NK-92 treated with Interleukin-12 subunit alpha and Interleukin-12 subunit beta, amount 100 ng/mL, for 24 hours (cell line): ENCODE data around the gene SORCS1.

Source experiments
- DNase-seq: peaks from one replicate; lab custom pipeline; 2025; lab: John Stamatoyannopoulos, UW

SORCS1 gene

DNA sequence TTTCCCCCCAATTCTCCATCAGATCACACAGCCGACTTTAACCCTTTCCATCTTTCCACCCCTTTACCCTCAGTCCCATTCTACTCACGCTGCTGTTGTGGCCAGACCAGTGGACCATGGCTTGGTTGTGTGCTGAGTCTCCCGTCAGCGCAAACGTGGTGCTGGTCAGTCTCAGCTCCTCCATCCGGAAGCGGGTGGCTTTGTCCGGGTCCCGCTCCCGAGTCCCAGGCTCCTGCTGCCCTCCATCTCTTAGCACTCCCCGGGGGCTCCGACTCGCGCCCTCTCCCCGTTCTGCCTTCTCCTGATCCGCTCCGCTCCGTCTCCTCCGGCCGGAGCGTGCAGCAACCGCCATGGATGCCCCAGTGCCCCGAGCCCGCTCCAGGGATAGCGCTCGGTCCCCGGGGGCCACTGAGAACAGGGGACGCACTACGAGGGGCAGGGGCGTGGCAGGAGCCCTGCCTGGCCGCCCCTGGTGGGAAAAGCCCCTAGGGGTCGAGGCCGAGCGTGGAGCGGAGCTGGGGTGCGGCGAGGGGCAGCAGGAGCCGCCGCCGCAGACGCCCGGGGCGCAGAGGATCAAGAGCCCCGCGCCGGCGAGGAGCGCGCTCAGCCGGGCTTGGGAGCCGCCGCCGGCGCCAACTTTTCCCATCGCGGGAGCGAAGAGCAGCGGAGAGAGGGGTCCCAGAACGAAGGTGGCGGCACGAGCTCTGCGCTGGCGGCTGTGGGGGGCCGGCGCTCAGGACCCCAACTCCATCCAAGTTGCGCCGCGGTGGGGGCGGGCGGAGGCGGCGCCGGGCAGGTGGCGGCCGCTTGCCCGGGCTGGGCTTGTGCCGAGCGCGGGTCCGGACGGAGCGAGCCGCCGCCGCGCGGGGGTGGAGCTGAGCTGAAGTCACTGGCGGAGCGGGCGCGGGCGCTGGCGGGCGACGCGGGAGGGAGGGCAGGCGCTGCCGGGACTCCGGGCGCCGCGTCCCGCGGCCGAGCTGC lies at the start of gene SORCS1:
TSS of gene SORCS1 (minus strand) at position 826 of the 981 bp plus-strand sequence.
- DNase-seq = no peak

DNA sequence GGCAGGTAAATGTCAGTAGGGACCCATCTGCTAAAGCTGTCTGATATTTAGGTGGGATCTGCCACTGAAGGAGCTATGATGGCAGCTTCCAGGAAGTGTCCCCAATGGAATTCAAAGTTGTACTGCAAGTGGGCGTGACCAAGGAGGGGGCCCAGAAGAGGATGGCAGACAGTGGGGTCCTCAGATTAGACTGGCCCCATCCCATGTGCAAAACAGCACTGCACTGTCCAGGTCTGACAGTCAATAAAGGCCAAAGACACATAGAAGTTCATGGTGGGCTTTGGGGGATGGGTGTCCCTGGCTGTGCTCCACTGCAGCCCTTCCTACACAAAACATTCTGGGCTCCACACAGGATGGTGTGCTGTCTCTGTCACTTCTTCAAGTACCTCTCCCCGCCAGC lies 49.8 kb upstream of the SORCS1 start:
- no peak for DNase-seq

DNA sequence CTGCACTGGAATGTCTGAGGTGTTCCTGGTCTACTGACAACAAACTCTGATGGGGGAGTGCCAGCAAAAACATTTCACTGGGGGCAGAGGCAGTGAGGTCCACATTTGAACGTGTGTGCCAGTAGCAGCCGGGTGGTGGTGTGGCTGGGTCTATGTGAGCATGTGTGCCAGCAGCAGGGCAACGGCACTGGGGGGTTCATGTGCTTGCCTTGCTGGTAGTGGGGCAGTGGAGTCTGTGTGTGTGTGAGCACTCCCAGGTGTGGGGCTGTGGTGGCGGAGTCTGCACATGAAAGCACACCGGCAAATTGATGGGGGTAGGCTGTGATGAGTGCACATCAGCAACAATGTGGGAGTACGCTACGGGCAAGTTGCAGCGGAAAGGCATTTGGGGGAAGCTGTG lies 49.4 kb upstream of the SORCS1 start:
- no peak for DNase-seq

DNA sequence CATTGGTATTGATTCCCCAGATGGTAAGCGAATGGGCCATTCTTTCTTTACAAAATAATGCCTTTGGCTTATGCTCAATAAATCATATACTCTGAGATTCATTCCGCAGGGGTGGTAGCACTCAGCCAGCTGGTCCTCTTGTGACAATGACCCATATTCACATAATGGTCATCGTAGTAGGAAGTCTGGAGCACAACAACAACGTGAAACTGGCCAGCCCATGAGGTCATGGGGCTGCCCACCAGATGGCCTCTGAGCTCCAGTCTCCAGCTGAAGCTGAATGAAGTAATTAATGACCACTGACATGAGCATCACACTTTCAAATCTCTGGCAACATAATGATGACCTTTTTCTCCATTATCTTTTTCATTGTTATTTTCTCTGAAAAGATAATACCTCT lies 42.3 kb upstream of the SORCS1 start:
- no peak for DNase-seq

DNA sequence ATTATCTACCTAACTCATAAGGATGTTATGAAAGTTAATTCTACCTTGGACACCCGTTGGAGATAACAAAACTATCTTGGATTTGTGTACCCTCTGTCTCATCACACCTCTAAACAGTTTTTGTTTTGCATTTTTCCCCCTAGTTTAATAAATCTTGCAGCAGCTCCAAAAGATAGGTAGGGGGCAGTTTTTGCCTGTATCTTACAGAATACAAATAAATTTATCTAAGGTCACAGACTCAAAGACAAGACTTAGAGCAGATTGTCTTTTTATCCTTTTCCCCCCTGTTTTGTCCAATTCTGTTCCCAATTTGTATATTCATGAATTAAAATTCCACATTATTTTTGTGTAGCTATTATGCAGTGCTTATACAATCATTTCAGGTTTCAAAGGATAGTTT lies 5.0 kb upstream of the SORCS1 start:
- no peak for DNase-seq

DNA sequence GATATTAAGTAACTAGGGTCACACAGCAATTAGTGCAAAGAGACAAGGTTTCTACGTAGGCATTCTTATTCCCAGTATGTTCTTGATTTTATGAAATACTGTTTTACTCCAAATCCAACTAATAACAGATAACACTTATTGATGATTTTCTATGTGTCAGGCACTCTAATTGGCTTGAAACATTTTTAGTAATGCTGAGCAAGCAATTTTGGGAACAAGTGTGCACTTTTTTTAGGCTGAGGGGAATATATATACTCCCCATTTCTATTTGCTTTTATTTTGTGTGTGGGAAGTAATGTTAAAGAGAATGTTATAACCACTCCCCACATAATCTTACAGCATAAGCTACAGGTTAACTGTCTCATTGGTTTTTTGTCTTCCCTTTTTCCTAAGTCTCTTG lies 4.2 kb upstream of the SORCS1 start:
- DNase-seq = no peak

DNA sequence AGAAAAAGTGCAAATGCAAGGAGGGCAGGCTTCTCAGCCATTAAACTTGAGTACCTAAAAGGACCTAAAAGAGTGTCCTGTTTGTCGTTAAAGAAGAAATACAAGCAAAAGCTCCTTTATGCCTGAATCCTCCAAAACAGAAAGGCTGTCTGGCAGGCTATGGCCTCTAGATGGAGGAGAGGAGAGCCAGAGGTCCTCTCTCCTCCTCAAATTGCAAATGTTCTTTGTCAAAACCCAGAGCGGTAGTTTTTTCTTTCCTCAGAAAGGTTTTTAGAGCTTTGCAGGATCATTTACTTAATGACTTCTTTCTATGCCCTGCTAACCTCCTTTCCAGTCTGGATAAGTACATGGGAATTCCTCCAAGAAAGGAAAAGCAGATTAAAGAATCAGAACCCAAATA lies 1.9 kb upstream of the SORCS1 start:
- no peak for DNase-seq

DNA sequence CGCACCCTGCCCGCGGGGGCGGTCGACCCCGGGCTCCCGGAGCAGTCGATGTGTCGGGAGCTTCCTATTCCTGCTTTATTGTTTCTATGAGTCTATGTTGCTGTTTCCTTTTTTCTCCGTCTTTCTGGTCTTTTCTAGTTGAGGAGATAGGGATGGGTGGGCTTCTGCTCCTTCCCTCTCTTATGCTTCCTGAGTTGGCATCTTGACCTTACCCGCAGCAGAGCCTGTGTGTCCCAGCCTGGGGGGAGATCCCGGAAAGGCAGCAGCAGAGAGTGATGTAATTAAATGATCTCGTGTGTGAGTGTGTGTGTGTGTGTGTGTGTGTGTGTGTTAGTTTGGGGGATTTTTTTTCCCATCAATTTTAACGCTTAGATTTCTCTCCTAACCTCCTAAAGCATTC lies 486 bp upstream of the SORCS1 start:
- no peak for DNase-seq

DNA sequence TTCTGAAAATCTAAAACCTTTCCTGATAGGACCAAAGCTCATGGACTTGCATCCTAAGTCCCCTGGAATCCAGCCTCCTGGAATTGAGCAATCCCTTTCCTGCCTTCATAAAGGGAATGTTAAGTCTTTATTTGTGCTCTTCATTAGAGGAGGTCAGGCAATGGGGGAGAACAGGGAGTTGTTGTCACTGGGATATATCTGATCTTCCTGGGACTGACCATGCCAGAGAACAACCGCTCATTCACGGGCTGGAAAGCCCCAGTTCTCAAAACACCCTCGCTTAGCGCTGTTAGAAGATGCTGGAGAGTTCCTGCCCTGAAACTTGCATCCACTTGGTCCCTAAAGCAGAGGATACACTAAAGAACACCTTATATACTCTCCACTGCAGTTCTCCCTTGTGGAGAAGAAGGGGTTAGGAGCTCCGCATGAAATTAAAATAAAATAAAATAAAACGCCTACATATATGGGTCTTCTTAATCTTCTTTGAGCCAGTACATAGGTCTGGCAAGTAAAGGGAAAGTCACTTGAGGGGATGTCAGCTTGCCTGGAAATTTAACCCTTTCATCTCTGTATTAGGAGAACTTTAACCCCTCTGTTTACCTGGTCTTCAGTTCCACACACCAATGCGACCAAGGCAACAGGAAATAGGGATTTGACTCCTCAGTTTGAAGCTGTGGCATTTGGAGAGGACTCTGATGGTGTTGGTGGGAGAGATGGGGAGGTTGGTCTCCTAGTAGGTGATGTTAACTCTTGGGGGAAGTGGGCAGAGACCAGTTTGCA lies 1.2 kb downstream of the SORCS1 start:
- DNase-seq = no peak

DNA sequence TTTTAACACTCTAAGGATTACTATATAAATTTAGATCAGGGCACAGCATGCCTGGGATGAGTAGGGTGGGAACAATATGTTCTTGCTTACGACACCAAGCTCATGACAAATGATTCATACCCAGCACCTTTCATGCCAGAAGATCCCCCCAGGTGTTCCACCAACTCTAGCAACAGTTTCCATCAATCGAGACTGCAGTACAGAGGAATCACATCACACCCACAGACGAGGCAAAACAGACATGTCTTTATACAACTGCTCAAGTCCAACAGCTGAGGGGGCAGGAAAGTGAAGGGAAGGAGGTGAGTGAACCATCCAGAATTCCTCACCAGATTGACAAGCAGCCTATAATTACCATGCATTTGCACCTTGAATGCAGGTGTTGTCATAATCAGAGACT lies 3.6 kb downstream of the SORCS1 start:
- DNase-seq = no peak

DNA sequence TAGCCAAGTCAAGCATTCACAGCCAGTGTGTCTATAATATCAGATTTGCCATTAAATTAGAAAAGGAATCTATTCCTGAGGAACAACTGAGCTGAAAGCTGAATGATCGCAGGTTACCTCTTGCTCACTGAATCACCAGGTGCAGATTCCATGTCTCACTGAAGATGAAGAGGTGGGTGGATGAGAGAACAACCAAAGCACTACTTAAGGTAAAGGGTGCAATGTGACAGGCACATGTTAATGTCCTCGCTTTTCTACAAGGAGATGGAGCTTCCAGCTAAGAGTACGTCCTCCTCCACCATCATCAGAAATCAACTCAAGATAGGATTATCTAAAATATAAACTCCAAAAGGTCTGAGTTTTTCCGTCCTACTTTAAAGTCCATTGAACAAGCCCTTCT lies 4.6 kb downstream of the SORCS1 start:
- no peak for DNase-seq

DNA sequence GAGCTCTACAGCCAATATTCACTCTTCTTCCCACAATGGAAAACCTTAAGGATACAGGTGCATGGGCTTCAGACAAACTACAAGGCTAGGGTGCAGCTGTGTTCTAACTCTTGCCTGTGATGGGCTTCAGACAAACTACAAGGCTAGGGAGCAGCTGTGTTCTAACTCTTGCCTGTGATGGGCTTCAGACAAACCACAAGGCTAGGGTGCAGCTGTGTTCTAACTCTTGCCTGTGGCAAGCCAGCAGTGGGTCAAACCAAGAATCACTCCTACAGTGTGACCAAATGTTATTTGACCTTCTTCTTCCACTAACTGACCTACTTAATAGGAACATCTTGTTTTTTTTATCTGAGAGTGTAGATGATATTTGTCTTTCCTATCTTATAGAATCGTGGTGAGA lies 7.4 kb downstream of the SORCS1 start:
- DNase-seq = no peak

DNA sequence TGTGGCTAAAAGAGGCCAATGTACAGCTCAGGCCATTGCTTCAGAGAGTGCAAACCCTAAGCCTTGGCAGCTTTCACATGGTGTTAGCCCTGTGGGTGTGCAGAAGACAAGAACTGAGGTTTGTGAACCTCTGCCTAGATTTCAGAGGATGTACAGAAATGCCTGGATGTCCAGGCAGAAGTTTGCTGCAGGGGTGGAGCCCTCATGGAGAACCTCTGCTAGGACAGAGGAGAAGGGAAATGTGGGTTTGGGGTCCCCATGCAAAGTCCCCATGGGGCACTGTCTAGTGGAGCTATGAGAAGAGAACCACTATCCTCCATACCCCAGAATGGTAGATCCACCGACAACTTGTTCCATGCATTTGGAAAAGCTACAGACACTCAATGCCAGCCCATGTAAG lies 12.4 kb downstream of the SORCS1 start:
- DNase-seq = no peak

DNA sequence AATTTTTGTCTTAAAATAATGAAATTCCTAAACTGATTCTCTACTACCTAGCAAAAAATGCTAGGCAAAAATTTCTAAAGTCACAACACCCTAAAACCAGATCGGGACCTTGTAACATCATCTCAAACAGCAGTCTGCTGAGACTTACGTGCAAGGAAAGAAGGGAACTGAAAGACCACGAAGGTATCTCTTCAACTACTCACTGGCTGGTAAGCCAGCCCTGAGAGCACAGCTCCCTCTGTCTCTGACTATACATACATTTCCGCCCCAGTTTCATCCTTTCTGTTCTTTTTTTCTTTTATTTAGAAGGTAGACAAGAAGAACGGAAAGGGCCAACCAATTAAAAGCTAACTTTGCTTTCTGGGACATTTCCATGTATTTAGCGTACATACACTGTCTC lies 15.6 kb downstream of the SORCS1 start:
- DNase-seq = no peak

DNA sequence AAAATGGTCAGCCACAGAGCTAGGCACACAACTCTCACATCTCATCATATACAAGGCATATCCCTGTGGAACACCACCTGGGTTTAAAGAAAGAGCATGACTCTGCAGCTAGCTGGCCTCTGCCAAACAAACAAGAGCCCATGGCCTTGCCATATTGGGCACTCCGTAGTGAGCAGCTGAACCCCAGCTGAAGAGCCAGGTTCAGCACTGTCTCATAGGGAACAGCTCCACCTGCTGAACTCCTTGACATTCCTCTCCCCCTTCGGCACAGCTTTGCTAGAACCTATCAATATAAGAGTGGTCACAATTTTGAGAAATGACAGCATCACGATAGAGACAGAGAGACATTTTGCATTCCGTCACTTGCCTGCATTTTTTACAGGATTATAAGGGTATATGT lies 20.0 kb downstream of the SORCS1 start:
- DNase-seq = no peak

DNA sequence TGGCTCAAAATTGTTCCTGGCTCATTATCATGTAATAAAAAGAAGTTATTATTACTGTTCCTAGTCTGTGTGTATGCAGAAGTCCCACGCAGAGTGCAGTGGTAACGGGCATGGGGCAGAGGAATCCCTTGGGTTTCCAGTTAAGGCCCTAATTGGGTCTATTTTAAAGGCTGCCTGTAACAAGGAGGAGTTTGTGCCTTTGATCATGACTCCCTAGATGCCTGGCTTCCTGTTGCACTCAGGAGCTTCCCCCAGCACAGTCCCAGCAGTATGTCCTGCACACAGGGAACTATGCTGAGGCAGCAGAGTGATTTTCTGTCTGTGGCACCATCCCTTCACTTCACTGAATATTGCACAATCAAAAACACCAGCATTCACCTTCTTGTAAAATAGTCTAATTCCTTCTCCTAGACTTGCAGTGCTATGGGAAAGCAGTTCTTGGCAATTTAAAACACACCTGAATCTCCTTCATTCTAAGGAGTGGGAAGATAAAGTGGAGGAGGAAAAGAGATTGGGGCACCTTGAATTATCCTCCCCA lies 22.9 kb downstream of the SORCS1 start:
- DNase-seq = no peak

DNA sequence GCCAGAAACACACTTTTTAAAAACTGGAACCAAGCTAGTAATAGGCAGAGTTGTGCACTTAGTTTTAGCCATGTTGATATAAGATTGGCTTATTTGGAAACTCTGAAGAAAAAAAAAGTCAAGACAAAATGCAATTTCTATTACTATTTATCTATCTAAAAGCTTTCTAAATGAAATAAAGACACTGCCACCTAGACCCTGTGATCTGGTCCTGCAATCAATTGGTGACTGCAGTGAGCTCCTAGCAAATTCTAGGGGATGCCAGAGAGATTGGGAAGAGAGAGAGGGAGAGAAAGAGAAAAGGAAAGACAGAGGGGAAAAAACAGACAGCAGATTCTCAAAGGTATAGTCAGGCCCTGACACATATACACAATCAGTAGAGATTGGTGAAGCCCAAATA lies 25.3 kb downstream of the SORCS1 start:
- DNase-seq = no peak

DNA sequence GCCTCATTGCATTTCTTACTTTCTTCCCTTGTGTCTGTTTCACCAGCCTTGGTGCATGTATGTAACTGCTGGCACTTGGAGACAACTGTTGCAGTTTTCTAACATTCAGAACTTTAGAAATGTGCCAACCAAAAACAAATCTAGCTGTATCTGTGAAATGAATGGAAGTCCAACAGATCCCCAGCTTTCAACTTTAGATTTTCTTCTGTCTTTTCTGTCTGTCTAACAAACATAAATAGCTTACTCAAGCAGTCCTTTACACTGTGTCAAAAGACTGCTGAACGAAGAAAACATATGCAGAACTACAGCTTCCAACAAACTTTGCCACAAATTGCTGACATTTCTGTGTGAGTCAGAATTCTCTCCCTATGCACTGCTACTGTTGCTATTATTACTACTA lies 30.9 kb downstream of the SORCS1 start:
- no peak for DNase-seq

DNA sequence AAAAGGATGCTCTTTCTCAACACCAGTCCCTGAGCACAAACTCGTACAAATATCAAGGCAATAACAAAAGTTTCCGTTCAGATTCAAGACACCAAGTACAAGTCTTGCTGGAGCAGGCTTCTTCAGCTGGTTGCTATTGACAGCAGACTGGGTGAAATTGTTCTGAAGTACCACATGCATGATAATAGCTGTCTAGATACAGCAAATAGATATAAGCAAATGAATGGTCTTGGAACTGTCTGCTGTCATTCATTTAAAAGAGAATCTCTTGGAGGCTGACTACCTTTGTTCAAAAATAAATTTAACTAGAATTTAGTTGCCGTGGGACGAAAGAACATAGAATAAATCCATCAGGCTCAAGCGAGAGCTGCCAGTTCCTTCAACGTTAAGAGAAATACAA lies 35.5 kb downstream of the SORCS1 start:
- no peak for DNase-seq

DNA sequence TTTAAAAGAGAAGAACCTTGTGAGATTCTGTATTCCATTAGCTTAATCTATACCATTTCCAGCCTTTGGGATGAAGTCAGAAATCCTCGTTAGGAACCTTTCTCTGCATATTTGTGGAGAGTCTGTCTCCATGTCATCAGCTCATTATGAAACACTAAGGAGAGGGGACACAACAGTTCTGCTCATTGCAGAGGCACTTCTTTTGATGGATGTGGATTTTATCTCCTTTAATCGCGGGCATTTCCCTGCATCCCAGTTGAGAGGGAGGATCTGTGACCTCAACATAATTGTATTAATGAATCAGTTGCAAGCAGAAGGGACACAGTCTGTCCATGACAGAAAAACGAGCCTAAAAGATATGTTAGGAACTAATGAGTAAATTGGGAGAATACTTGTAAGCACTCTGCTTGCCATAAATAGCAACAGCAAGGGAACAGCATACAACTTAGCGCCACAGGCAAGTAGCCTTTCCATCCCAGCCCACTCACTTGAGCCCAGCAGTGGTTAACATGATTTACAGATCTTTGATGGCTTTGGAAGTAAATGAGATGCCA lies 37.9 kb downstream of the SORCS1 start:
- no peak for DNase-seq

DNA sequence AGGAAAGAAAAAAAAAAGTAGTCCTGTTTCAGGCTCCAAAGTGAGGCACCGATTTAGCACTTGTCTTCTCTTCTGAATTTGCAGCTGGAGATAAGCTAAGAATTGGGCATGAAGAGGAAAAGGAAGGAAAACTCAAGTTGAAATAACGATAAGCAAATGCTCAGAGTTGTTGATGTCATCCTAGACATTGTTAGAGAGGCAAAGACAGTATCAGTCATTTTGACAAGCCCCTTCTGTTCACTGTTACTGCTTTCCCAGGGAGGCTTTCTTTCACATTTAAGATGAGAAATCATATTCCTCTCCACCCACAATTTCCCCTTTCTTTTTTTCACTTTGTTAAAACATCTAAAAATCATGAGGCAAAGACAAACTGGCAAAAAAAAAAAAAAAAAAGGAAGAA lies 41.8 kb downstream of the SORCS1 start:
- no peak for DNase-seq

DNA sequence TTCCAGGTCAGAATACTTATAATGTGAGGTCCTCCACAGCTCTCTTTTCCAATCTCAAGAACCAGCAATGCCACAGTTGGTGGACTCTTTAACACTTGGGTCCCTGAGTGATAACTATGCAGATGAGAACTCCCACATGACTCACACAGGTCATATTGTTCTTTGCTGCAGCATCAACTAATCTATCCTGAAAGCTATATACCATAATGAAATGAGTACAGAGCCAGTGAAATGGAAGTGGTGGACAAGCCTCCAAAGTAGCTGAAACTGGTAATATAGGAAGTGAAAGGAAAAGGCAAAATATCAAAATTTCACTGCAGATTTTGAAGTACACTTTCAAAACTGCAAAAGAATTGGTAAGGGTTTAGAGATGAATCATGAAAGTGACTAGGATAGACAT lies 45.6 kb downstream of the SORCS1 start:
- no peak for DNase-seq
